HepG2 (cell line): ENCODE results near the gene ACSL3. TPM values are rescaled to one million over a fixed set of nuclear protein-coding genes. Genes with fewer than 3 reads are reported as not detected.
A peak's percentile ranks its signal among the peaks of the same experiment; 100 is the strongest.

Experiments
- ASH2L ChIP-seq: fragments of 300-600, 200-600 bp; sonication (generic); IDR thresholded peaks from 2 replicates; pipeline ENCODE4 v1.7.0; 2017; ENCODE audit warnings: low read depth, mild to moderate bottlenecking, moderate library complexity, mixed read lengths, low read length; ENCODE audit not compliant: insufficient read length
- FOSL2 ChIP-seq: sonication (generic); formaldehyde crosslinking; IDR thresholded peaks from 2 replicates; pipeline ENCODE4 v1.4.0; 2020; ENCODE audit warnings: missing genetic modification reagents
- HNF4G ChIP-seq, 2 experiments: sonication (generic) in 1 of 2; formaldehyde crosslinking in 1 of 2; IDR thresholded peaks; 2 replicates each; pipeline versions ENCODE4 v1.4.0 to v1.6.1; 2011 to 2020; ENCODE audit warnings: borderline replicate concordance in 2 of 2, low read depth in 2 of 2, mild to moderate bottlenecking in 2 of 2, low read length in 1 of 2, missing genetic modification reagents in 1 of 2, moderate library complexity in 1 of 2
- HNRNPL ChIP-seq: fragments of 200-400 bp; formaldehyde crosslinking; IDR thresholded peaks from 2 replicates; pipeline ENCODE4 v1.6.1; 2017; ENCODE audit warnings: mild to moderate bottlenecking, low read depth, low read length
- KDM5A ChIP-seq: fragments of 200-600 bp; sonication (generic); IDR thresholded peaks from 2 replicates; pipeline ENCODE4 v1.7.0; 2018; ENCODE audit warnings: antibody characterized with exemption, mild to moderate bottlenecking, low read length, borderline replicate concordance
- LCORL ChIP-seq, 2 experiments: fragments of 450-650 bp in 1 of 2; sonication (generic) in 1 of 2; formaldehyde crosslinking in 1 of 2; IDR thresholded peaks; 2 replicates each; pipeline versions ENCODE4 v1.5.0 to v1.6.1; 2017 to 2020; ENCODE audit warnings: antibody characterized with exemption in 1 of 2, missing genetic modification reagents in 1 of 2
- MXD4 ChIP-seq: IDR thresholded peaks from 2 replicates; pipeline ENCODE4 v1.6.1; 2016; ENCODE audit warnings: mild to moderate bottlenecking, missing biosample characterization, missing genetic modification reagents
- NFRKB ChIP-seq: fragments of 450-650 bp; IDR thresholded peaks from 2 replicates; pipeline ENCODE4 v1.6.1; 2017
- NR1H2 ChIP-seq: sonication (generic); formaldehyde crosslinking; IDR thresholded peaks from 2 replicates; pipeline ENCODE4 v1.8.1; 2022; ENCODE audit warnings: low read depth, missing genetic modification reagents, borderline replicate concordance
- PHF21A ChIP-seq: sonication (generic); formaldehyde crosslinking; IDR thresholded peaks from 2 replicates; pipeline ENCODE4 v1.5.0; 2020; ENCODE audit warnings: mild to moderate bottlenecking, missing genetic modification reagents
- PHF8 ChIP-seq: sonication (generic); formaldehyde crosslinking; IDR thresholded peaks from 2 replicates; pipeline ENCODE4 v1.5.0; 2020; ENCODE audit warnings: missing genetic modification reagents
- SETDB1 ChIP-seq: sonication (generic); formaldehyde crosslinking; IDR thresholded peaks from 2 replicates; pipeline ENCODE4 v1.5.1; 2020; ENCODE audit warnings: missing genetic modification reagents, mild to moderate bottlenecking, borderline replicate concordance
- SMAD3 ChIP-seq: sonication (generic); formaldehyde crosslinking; IDR thresholded peaks from 2 replicates; pipeline ENCODE4 v1.4.0; 2020; ENCODE audit warnings: missing genetic modification reagents
- SNRNP70 ChIP-seq: fragments of 200-400 bp; formaldehyde crosslinking; IDR thresholded peaks from 2 replicates; pipeline ENCODE4 v1.6.1; 2017; ENCODE audit warnings: mild to moderate bottlenecking, low read depth, low read length, moderate library complexity
- SOX6 ChIP-seq, 2 experiments: fragments of 450-650 bp in 1 of 2; sonication (generic) in 1 of 2; formaldehyde crosslinking in 1 of 2; IDR thresholded peaks; 2 replicates each; pipeline versions ENCODE4 v1.4.0 to v1.6.1; 2017 to 2020; ENCODE audit warnings: antibody characterized with exemption in 1 of 2, mild to moderate bottlenecking in 1 of 2, missing genetic modification reagents in 1 of 2
- STAG1 ChIP-seq: sonication (generic); formaldehyde crosslinking; IDR thresholded peaks from 2 replicates; pipeline ENCODE4 v1.4.0; 2020; ENCODE audit warnings: missing genetic modification reagents
- ZFP37 ChIP-seq: sonication (generic); formaldehyde crosslinking; IDR thresholded peaks from 2 replicates; pipeline ENCODE4 v1.4.0; 2020; ENCODE audit warnings: missing genetic modification reagents, borderline replicate concordance
- ZNF660 ChIP-seq: sonication (generic); formaldehyde crosslinking; IDR thresholded peaks from 2 replicates; pipeline ENCODE4 v1.5.1; 2020; ENCODE audit warnings: mild to moderate bottlenecking, low read depth, missing genetic modification reagents, borderline replicate concordance
- polyA plus RNA-seq, 8 experiments: library from polyadenylated mRNA; depleted of rRNA in 3 of 8; stranded (reverse) in 7 of 8; unstranded in 1 of 8; fragments of >200 nt; fragmentation: Illumina TruSeq in 4 of 8; extraction: Trizol in 4 of 8; gene quantifications; 2 replicates each; pipeline versions ENCODE4 v1.2.1 to v1.2.3, GENCODE V29; 2011 to 2016; ENCODE audit warnings: low read depth in 4 of 8, missing spikeins in 1 of 8, mixed read lengths in 1 of 8; ENCODE audit not compliant: insufficient read depth in 1 of 8
- total RNA-seq, 5 experiments: library from RNA; depleted of rRNA; stranded (reverse); fragments of >200 nt; fragmentation: Illumina TruSeq; extraction: Trizol; gene quantifications; 2 replicates each; pipeline ENCODE4 v1.2.3, GENCODE V29; 2016; ENCODE audit warnings: low read depth in 1 of 5
- TF ChIP-seq, protein P1 (sequence below), 2 experiments: sonication (generic) in 1 of 2; formaldehyde crosslinking in 1 of 2; IDR thresholded peaks; 2 replicates each; pipeline versions ENCODE4 v1.4.0 to v1.6.1; 2016 to 2020; ENCODE audit warnings: borderline replicate concordance in 1 of 2, low read depth in 1 of 2, mild to moderate bottlenecking in 1 of 2, missing genetic modification reagents in 1 of 2
- TF ChIP-seq, protein P2 (sequence below), 2 experiments: fragments of 450-650 bp in 1 of 2; sonication (generic) in 1 of 2; formaldehyde crosslinking; IDR thresholded peaks; 2 replicates each; pipeline versions ENCODE4 v1.5.0 to v1.8.0; 2020 to 2022; ENCODE audit warnings: mild to moderate bottlenecking in 1 of 2, missing genetic modification reagents in 1 of 2
- TF ChIP-seq, protein P3 (sequence below): sonication (generic); formaldehyde crosslinking; IDR thresholded peaks from 2 replicates; pipeline ENCODE4 v1.4.0; 2020; ENCODE audit warnings: low read depth, mild to moderate bottlenecking, missing genetic modification reagents

ACSL3 gene
- total and polyA plus RNA-seq, 2 of the 13 experiments (the other 11 are each of a cell fraction or from before 2014, with no cell fraction given) = 305 to 365 TPM

DNA sequence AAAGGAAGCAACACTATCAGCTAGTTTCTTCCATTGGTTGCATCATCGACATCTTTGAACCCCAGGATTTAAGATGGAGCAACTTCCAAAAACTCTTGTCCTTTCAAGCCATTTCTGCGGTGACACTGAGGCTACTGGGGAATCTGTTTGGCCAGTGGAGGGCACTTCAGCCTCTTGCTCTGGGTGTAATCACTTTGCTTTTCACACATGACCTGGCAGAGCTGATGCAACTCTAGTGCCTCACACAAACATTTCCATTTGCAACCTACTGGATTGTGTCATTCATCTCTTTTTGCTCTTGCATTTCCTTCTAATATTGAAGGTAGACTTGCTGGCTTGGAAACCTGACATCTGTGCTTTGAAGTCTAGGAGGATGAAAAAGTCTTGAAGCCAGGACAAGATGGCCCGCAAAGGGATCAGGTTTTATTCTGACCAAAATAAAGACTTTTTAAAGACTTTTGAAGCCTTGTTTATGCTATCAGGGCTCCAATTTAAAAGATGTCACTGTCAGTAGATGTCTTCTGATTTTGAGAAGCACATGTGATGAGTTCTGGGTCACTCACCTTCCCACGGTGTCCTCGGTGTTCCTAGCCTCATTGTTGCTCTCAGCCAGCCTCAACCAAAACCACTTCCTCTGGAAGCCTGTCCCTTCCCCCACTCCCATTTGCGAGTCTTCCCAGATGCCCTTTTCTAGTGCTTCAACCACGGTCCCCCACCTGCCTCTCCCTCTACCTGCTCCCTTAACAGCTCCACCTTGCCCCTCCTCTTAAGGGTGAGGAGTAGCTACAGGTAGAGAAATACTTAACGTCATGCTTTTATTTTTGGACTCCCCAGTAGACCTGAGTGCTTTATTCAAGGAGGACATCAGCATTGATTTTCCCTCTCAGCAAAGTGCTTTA, 121.4 kb downstream of the ACSL3 start (continued):
- TF ChIP-seq PHF21A (CRISPR knock-in tag) (no peak), ZNF660 (CRISPR knock-in tag) (no peak), KDM5A (no peak), ZFP37 (CRISPR knock-in tag) (no peak), ASH2L (no peak), FOSL2 (CRISPR knock-in tag) (peak; percentile 41; the same call in 1 of the 2 replicates), SETDB1 (CRISPR knock-in tag) (no peak), MXD4 (CRISPR knock-in tag) (no peak), LCORL (IDR thresholded peaks at IDR 0.05) (no peak), LCORL (CRISPR knock-in tag; IDR thresholded peaks at IDR 0.05) (no peak), PHF8 (CRISPR knock-in tag) (no peak), NR1H2 (CRISPR knock-in tag) (no peak), SMAD3 (CRISPR knock-in tag) (0 out of 2 replicates have a peak, but pooled peaks have one; percentile 60), HNRNPL (no peak), HNF4G (IDR thresholded peaks at IDR 0.05; ENCODE audit: borderline replicate concordance, low read depth, low read length) (no peak), HNF4G (CRISPR knock-in tag; IDR thresholded peaks at IDR 0.05; ENCODE audit: borderline replicate concordance, low read depth) (no peak), STAG1 (CRISPR knock-in tag) (peak; percentile 66), NFRKB (no peak), SNRNP70 (no peak), SOX6 (IDR thresholded peaks at IDR 0.05) (no peak), SOX6 (CRISPR knock-in tag; IDR thresholded peaks at IDR 0.05) (no peak)
- TF ChIP-seq, protein P1, sequence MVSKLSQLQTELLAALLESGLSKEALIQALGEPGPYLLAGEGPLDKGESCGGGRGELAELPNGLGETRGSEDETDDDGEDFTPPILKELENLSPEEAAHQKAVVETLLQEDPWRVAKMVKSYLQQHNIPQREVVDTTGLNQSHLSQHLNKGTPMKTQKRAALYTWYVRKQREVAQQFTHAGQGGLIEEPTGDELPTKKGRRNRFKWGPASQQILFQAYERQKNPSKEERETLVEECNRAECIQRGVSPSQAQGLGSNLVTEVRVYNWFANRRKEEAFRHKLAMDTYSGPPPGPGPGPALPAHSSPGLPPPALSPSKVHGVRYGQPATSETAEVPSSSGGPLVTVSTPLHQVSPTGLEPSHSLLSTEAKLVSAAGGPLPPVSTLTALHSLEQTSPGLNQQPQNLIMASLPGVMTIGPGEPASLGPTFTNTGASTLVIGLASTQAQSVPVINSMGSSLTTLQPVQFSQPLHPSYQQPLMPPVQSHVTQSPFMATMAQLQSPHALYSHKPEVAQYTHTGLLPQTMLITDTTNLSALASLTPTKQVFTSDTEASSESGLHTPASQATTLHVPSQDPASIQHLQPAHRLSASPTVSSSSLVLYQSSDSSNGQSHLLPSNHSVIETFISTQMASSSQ (IDR thresholded peaks at IDR 0.05; ENCODE audit: low read depth) = no peak
- TF ChIP-seq, protein P1 (CRISPR knock-in tag; IDR thresholded peaks at IDR 0.05; ENCODE audit: borderline replicate concordance) = no peak
- TF ChIP-seq, protein P2, sequence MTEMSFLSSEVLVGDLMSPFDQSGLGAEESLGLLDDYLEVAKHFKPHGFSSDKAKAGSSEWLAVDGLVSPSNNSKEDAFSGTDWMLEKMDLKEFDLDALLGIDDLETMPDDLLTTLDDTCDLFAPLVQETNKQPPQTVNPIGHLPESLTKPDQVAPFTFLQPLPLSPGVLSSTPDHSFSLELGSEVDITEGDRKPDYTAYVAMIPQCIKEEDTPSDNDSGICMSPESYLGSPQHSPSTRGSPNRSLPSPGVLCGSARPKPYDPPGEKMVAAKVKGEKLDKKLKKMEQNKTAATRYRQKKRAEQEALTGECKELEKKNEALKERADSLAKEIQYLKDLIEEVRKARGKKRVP (CRISPR knock-in tag; IDR thresholded peaks at IDR 0.05) = peak; percentile 66 to 99; a peak in 3 of 4 replicates
- TF ChIP-seq, protein P3, sequence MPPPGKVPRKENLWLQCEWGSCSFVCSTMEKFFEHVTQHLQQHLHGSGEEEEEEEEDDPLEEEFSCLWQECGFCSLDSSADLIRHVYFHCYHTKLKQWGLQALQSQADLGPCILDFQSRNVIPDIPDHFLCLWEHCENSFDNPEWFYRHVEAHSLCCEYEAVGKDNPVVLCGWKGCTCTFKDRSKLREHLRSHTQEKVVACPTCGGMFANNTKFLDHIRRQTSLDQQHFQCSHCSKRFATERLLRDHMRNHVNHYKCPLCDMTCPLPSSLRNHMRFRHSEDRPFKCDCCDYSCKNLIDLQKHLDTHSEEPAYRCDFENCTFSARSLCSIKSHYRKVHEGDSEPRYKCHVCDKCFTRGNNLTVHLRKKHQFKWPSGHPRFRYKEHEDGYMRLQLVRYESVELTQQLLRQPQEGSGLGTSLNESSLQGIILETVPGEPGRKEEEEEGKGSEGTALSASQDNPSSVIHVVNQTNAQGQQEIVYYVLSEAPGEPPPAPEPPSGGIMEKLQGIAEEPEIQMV (CRISPR knock-in tag) = no peak
